ENCODE data around the gene GABBR2.

DNA sequence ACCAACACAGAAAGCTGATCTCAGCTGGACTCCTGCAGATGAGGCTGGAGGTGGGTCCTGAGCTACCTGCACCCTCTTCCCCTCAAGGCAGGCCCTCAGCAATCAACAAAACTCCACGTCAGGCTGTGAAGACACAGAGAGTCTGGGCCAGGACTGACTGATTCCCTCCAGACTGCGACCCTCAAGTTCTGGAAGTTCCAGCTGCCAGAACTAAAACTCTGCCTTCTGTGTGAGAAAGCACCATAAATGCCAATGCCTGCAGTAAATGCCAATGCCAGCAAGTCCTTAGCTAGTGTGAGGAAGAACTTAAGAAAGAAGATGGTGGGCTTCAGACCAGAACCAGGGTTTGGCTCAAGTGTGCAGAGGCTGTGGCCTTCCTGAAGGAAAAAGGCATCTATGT lies 42.5 kb upstream of the GABBR2 start:
- TF ChIP-seq, protein P1, sequence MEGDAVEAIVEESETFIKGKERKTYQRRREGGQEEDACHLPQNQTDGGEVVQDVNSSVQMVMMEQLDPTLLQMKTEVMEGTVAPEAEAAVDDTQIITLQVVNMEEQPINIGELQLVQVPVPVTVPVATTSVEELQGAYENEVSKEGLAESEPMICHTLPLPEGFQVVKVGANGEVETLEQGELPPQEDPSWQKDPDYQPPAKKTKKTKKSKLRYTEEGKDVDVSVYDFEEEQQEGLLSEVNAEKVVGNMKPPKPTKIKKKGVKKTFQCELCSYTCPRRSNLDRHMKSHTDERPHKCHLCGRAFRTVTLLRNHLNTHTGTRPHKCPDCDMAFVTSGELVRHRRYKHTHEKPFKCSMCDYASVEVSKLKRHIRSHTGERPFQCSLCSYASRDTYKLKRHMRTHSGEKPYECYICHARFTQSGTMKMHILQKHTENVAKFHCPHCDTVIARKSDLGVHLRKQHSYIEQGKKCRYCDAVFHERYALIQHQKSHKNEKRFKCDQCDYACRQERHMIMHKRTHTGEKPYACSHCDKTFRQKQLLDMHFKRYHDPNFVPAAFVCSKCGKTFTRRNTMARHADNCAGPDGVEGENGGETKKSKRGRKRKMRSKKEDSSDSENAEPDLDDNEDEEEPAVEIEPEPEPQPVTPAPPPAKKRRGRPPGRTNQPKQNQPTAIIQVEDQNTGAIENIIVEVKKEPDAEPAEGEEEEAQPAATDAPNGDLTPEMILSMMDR (IDR thresholded peaks at IDR 0.05): no peak
- no peak for TF ChIP-seq EZH2 (IDR thresholded peaks at IDR 0.05; ENCODE audit: borderline replicate concordance, insufficient read depth, low read depth, low read length, poor library complexity, severe bottlenecking)

Measured in B cell (primary cell).